HG03442 (cell line): ENCODE data around the gene INF2.
"Not testable (repeated sequence)": the region's sequence is repeated elsewhere in the genome, so short reads cannot be mapped to it uniquely, and the experiment has no call there.

Experiments used
- ATAC-seq: cut with Tn5 transposase; IDR thresholded peaks from one replicate; pipeline ENCODE4 v1.9.1; 2021; ENCODE audit warnings: mild to moderate bottlenecking, moderate library complexity; ENCODE audit not compliant: unreplicated experiment

Gene INF2

DNA sequence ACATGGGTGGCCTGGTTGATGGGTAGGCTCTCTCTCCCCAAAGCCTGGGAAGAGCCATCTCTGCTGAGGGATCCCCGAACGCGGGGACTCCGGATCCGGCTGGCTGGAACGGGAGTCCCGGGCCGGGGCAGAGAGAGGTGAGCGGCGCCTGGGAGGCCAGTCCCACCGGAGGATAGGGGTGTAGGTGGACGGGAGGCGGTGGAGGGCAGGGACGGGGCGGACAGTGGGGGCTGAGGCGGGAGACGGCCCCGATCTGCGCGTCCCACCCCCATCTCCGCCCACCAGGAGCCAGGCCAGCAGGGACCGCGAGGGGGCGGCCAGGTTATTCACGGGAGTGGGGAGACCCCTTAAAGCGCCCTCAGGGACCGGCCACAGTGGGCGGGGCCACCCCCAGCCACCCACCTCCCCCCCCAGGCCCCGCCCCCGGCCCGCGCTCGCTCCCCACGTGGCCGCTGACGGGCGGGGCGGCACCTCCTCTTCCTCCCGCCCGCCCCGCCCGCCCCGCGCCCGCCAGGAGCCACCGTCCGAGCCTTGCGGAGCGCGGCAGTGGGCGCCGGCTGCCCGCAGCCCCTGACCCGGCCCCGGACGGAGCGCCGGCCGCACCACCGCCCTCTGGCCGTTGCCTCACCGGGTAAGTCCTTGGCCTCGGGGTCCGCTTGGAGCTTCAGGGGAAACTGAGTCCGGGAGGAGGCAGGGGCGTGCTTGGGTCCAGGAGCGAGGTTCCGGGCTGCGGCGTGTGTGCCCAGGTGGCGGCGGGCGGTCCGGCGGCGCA lies at the start of gene INF2:
INF2 (plus strand) TSS at position 510 of the 772 bp plus-strand sequence. CDS start 11,748 bp downstream, outside the sequence.
- ATAC-seq = peak; percentile 38

DNA sequence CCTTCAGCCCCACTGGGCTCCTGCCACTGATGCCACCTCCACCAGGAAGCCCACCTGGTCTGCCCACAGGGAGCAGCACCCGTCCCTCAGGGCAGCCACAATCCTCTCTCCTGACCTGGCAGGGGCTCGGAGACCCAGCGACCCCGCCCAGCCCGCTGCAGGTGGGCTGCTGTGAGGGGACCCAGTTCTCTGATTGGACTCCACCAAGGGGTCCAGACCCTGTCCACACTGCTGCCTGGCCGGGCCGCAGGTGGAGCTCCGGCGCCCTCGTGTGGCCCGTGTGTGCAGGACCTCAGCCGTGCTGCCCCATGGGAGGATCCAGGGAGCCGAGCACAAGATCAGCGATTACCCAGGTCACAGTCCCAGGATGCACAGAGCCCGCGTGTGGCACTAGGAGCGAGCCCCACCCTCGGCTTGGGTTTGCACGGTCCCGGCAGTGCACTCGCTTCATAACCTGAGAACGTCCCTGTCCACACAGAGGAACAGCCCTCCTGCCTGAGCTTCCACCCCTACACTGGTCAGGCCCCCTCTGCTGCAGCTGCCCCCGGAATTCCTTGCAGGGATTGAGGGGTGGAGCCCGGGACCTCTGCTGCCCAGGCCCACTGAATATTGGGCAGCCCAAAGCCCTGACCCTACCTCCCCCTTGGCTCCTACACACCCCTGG lies 49.4 kb upstream of the INF2 start:
- no peak for ATAC-seq

DNA sequence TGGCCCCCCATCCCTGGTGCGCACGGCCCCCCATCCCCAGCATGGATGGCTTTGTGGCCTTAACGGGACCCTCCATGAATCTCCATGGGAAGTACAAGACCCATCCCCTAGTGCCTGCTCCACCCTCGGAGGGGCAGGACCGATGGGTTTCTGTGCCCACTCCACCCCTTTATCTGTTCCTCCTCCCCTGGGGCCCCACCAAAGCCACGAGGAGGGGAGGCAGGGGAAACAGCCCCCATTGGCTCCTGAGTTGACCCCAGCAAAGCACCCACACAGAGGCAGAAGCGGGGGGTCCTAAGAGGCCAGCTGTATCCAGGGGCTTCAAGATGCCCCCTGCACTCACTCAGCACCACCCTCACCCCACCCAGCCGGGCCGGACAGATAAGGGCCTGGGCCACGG lies 48.7 kb upstream of the INF2 start:
- no peak for ATAC-seq

DNA sequence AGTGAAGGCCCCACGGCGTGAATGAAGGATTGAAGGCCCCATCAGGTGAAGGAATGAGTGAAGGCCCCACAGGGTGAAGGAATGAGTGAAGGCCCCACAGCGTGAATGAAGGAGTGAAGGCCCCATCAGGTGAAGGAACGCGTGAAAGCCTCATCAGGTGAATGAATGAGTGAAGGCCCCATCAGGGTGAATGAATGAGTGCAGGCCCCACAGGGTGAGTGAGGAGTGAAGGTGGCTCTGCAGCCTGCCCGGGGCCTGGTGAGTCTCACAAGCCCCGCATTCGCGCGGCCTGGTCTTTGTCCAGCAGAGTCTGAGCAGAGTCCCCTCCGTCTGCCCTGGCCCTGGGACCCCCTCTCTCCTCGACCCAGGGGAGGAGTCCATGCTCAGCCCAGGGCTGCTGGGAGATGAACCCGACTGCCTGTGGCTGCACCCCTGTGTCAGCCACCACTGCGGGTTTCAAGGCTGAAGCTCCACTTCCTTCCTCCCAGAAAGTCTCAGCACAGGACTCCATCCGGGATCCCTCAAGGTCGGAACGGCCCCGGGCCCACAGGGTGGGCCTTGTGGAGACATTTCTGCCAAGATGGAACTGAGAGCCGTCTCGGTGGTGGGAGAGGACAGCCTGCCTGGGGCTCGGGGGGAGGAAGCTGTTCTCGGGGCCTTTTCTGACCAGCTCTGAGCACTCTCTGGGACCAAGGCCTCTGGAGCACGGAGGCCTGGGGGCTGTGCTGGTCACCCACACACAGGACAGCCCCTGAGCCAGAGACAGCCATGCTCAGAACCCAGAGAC lies 47.5 kb upstream of the INF2 start:
- ATAC-seq = no peak

DNA sequence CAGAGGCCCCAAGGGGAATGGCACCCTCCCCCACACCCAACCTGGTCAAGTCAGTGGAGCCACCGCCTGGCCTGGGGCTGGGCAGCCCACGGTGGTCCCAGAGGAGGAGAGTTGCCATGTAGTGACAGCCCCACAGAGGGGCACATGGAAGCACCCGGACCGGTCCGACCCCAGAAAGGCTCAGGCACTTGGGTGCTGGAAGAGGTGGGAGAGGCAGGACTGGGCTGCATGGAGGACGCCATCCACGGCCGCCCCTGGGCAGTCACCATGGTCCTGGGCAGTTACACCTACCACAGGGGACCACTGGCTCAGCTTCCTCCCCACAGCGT lies 46.9 kb upstream of the INF2 start:
- no peak for ATAC-seq

DNA sequence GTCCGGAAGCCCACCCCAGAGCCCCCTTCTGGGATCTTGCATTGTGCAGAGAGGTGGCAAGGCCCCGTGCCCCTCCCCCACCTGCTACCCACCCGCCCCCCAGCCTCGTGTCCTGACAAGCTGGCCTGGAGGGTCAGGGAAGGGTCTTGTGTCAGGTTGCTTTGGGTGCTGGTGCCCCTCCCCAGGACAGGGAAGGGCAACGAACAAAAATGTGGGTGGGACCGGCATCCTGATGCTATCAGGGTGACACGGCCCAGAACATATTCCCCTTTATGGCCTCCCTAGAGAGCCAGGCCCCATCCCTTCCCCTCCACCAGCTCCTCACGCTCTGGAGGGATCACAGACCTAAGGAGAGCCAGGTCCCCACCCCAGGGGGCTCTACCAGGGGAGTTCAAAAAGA lies 46.1 kb upstream of the INF2 start:
- ATAC-seq = no peak

DNA sequence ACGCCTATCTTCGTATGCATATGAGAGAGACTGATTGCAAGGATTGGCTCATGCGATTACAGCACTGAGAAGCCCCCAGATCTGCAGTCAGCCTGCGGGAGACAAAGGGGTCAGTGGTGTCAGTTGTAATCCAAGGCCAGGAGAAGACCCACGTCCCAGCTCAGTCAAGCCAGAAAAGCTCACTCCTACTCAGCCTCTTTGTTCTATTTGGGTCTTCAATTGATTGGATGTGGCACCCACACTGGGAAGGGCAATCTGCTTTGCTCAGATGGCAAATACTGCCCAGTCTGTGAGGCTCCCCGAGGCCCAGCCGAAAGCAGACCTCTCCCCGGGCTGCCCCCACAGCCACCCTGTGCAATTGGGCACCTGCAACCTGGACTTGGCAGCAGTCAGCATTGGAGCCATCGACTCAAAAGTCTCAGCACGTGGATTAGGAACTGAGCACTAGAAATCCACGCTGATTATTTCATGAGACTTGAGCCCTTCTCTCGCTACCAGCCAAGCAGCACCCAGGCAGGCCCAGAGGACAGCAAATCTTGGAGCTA lies 45.3 kb upstream of the INF2 start:
- no peak for ATAC-seq

DNA sequence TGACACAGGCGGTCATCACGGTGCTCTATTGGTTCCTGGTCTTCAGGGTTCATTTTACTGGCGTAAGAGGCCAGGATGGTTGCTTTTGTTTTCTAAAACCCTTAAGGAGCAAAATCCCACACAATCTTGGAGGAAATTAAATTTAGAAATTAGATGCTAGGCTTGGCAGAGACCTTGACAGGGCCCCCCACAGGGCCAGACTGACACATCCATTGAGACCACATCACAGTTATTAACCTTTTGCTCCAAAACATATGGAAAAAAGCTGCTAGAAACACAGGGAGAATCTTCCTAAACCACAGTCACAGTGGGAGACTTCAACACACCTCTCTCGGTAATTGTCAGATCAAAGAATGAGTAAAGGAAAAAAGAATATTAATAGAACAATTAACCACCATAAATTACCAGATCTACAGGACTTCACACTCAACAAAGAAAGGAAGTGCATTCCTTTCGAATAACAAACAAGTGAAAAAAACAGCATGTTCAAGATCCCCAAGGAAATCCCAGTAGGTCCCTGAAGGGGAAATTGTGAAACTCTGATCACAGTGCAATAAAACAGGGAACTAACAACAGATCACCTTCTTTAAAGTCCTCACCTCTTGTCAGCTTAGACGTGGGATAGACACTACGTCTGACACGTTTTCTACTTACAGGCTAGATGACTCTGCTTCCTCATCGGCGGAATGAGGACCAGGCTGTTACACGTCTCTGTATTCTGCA lies 44.6 kb upstream of the INF2 start:
- ATAC-seq = no peak

DNA sequence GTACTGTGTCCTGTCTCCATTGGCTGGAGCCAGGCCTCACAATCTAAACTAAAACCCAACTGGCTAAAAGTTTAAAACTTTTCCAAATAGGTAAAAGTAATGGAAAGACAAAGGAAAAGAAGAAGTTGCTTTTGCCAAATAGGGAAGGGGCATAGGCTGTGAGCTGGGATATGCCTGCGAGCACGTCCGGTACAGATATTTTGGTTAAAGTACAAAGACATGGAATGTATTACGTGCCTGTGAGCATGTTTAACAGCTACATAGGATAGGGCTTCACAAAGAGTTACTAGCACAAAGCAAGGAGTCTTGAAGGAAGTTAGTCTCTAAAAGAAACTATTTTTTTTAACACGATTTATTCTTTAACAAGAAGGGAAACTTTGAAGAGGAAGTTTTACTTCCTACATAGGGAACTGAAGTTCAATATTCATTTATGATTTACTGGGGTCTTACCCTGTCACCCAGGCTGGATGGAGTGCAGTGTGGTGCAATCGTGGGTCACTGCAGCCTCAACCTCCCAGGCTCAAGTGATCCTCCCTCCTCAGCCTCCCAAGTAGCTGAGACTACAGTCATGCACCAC lies 41.9 kb upstream of the INF2 start:
- no peak for ATAC-seq

DNA sequence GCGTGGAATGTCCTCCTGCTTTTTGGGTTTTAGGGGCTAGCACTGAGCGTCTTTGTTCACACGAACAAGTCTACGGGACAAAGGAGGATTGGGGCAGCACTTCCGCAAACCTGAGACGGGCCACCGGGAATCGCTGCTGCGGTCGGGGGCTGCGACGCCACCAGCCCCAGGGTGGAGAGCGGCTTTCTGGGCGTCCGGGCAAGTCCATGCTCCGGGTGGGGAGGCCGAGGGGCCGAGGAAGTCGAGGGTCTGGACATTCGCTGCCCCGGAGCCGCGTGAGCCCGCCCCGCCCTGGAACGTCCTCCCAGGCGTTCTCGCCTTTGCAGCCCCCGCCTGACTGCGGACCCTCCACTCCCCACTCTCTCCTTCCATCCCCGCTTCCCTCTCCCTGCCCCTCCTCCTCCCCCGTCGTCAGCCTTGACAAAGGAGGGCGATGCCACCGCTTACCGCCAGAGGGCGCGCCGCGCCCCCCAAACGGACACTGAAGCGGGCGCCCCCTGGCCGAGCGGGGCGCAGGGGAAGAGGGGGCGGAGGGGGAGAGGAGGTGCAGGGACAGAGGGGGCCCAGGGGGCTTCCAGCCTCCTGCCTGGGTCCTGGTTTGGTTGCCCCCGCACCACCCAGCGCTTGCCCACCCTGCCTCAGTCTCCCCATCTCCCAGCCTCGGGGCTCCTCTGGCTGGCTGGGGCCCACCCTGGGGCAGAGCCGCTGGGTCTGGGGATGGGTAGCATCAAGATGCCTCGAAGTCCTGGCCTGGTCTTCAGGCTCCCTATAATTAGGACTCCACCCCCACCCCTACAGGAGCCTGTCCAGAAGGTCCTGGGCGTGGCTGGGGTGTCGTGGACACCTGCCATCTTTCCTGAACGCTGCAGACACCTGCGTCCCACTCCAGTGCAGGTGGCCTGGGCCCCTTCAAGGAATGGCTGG lies 39.1 kb upstream of the INF2 start:
- ATAC-seq = peak; percentile 50

DNA sequence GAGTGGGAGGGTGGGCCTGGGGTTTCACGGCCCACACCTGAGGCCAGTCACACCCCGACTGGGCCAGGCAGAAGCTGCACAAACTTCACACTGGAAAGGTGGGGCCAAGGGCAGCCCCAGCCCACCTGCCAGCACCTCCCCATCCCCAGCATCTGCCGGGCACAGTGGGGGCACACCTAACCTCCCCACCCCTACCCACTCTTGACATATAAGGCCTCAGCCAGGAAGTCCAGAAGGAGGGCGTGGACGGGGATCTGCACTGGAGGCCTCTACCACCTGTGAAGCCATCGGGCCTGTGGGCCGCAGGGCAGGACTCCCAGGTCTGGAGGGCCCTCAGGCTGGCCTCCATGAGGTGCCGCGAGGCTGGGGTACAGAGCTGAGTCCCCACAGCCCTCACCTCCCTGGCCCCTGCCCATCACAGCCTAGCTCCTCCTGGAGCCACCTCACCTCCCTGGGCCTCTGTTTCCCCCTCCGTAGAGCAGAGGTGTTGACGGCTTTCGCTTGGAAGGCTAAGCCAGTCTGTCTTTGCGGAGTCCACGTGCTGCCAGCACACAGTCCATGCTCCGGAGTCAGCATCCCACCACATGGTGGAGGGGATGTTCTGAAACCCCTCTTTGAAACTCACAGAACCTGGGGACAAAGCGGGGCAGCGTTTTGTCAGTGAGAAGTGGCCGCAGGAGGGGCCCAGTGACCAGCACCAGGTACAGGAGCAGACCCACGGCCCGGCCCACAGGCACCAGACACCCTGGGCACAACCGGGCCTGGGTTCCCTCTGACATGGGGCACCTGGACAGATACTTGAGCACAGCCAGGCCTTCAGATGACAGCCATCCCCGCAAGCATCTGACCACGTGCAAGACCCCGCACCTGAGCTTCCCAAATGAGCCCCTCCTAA lies 38.2 kb upstream of the INF2 start:
- no peak for ATAC-seq

DNA sequence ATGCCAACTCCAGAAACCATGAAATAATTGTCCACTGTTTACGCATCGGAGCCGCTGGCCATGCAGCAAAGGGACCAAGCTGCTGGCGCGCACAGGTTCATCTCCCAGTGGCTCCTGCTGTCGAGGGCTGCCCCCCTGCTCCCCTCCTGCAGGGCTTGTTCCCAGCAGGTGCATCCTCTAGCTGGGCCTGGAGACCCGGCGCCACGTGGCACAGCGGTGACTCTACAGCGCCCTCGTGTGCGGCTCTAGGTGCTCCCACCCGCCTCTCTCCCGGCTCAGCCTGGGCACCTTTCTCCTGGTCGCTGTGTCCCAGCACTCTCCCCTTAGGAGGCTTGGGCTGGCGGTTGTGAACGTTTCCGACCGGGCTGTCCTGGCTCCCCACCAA lies 37.5 kb upstream of the INF2 start:
- ATAC-seq = no peak

DNA sequence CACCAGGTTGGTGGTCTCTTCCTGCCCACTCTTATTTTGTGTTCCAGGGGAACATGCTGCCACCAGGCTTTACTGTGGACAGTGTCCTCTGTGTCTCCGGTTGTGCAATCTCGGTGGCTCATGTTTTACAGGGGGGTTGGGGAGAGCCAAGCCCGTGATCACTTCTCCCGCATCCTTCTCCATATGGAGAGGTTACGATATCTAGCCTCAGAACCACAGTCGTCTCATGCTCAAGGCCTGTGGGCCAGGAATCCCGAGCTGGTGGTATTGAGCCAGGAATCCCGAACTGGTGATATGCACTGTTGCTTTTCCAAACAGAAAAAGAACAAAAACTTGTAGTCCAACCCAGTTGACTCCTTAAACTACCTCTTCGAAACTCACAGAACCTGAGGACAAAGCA lies 37.0 kb upstream of the INF2 start:
- ATAC-seq = no peak

DNA sequence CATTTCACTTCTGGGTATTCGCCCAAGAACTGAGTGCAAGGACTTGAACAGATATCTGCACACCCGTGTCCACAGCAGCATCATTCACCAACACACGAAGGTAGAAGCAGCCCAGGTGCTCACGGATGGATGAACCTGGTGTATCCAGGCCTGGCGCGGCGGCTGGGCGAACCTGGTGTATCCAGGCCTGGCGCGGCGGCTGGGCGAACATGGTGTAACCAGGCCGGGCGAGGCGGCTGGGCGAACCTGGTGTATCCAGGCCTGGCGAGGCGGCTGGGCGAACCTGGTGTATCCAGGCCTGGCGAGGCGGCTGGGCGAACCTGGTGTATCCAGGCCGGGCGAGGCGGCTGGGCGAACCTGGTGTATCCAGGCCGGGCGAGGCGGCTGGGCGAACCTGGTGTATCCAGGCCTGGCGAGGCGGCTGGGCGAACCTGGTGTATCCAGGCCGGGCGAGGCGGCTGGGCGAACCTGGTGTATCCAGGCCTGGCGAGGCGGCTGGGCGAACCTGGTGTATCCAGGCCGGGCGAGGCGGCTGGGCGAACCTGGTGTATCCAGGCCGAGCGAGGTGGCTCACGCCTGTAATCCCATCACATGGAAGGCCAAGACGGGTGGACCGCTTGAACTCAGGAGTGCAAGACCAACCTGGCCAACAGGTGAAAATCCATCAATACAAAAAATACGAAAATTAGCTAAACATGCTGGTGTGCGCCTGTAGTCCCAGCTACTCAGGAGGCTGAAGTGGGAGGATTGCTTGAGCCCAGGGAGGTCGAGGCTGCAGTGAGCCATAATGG lies 36.1 kb upstream of the INF2 start:
- ATAC-seq = not testable (repeated sequence)

DNA sequence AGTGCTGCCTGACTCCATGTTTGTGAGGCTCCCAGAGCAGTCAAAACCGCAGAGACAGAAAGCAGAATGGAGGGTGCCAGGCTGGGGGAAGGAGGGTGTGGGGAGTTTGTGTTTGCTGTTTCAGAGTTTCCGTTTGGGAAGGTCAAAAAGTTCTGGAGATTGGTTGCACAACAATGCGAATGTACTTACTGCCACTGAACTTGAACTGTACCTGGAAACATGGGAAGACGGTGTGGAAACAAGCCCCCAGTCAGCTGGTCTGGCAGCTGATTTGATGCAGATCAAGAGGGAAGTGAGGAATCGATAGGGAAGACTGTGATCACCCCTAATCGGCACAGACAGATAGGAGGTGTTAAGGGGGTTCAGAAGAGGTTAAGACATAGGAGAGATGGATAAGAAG lies 35.3 kb upstream of the INF2 start:
- no peak for ATAC-seq

DNA sequence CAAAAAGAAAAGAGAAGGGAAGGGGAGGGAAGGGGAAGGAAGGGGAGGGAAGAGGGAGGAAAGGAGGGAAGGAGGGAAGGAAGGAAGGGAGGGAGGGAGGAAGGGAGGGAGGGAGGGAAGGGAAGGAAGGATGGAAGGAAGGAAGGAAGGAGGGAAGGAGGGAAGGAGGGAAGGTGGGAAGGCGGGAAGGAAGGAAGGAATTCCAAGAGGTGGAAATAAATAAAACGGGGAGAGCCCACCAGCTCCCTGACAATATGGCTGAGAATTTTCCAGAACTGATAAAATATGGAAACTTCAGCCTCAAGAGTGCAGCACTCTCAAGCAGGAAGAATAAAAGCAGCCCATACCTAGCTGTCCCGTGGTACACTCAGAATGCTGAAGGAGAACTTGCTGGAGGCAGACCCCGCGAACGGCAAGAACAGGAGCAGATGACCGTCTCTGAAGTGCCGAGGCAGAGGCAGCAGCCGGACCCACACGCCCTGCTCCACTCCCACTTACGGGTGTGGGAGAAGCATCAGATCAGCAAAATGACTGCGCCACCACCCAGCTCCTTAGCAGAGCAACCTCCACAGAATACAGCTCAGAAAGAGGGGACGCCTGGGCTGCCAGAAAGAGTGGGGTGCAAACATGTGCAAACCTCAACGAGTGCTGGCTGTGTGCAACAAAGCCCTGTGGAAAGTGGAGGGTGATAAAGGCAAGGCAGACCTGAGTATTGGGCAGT lies 34.1 kb upstream of the INF2 start:
- no peak for ATAC-seq

DNA sequence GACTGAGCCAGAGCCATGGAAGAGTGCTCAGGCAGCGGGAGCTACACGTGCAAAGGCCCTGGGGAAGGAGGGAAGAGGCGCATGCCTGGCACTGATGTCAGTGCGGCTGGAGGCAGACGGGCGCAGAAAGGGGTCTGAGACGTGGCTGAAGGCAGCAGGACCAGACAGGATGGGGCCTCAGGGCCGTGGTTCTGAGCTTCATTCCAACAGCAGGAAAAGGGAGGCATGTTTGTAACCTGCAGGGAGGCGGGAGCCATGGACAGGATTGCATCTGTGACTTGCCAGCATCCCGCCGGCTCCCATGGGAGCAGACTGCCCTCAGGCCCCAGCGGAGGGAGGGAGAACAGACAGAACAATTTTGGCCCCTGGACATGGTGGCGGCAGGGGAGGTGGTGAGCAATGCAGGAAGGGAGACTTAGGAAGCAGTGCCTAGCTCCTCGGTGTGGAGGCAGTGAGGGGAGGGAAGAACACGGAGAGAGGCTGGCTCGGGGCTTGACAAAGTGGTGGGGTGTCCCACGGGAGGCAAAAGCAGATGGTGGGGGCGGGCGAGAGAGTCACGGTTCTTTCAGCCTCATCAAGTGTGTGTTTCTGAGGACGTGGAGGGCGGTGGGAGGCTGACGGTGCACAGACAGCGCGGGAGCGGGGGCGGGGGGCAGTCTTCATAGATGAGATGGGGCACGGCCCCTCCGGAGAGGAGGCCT lies 33.3 kb upstream of the INF2 start:
- ATAC-seq = no peak
